ENCODE measurements around the gene FCRL1. TPM values are rescaled to one million over a fixed set of nuclear protein-coding genes. Genes with fewer than 3 reads are reported as not detected.

Gene FCRL1
- total and polyA plus RNA-seq, 4 donors = 0.26 to 4.2 (median 3.3) TPM

GRCh38 chr1:157782931-157783330 is 37.0 kb downstream of the FCRL1 start:
- H3K9me3 ChIP-seq (ENCODE audit: control insufficient read depth in 4 of 4, insufficient read depth in 3 of 4, low read length in 3 of 4) = peaks cover 0 to 2% (median 0%) of the 10 kb centered on the region in 4 donors
- H3K4me3 ChIP-seq = no peak overlapping the region
- H3K27ac ChIP-seq (ENCODE audit: low read depth in 1 of 2, low read length in 1 of 2) = no peak overlapping the region
- DNase-seq = no peak
- 40 to 67% methylated on average over 1 of the region's 1 CpG for whole genome bisulfite sequencing, 2 donors
- H3K9ac ChIP-seq (ENCODE audit: insufficient read depth in 1 of 2, low read length in 2 of 2) = no peak overlapping the region
- TF ChIP-seq CTCF (IDR thresholded peaks at IDR 0.05; ENCODE audit: control extremely low read depth, extremely low read depth) = no peak
- H3K27me3 ChIP-seq (ENCODE audit: control insufficient read depth in 3 of 3, insufficient read depth in 3 of 3, low read length in 2 of 3) = no peaks in the 10 kb centered on the region
- no peaks in the 10 kb centered on the region for H3K36me3 ChIP-seq (ENCODE audit: control insufficient read depth in 4 of 4, insufficient read depth in 4 of 4, low read length in 4 of 4)
- ATAC-seq (ENCODE audit: insufficient read depth, low FRiP score) = no peak
- no peaks in the 10 kb centered on the region for H3K4me1 ChIP-seq (ENCODE audit: control insufficient read depth in 5 of 5, insufficient read depth in 5 of 5, low read length in 5 of 5)

GRCh38 chr1:157781048-157781447 is 38.9 kb downstream of the FCRL1 start:
- Histone ChIP-seq H3K27me3 (ENCODE audit: control insufficient read depth in 3 of 3, insufficient read depth in 3 of 3, low read length in 2 of 3) (no peaks in the 10 kb centered on the region), H3K9ac (ENCODE audit: insufficient read depth in 1 of 2, low read length in 2 of 2) (no peak overlapping the region), H3K36me3 (ENCODE audit: control insufficient read depth in 4 of 4, insufficient read depth in 4 of 4, low read length in 4 of 4) (no peaks in the 10 kb centered on the region), H3K9me3 (ENCODE audit: control insufficient read depth in 4 of 4, insufficient read depth in 3 of 4, low read length in 3 of 4) (peaks cover 0 to 2% (median 0%) of the 10 kb centered on the region in 4 donors), H3K4me3 (no peak overlapping the region), H3K4me1 (ENCODE audit: control insufficient read depth in 5 of 5, insufficient read depth in 5 of 5, low read length in 5 of 5) (no peaks in the 10 kb centered on the region), H3K27ac (ENCODE audit: low read depth in 1 of 2, low read length in 1 of 2) (no peak overlapping the region)
- no peak for DNase-seq
- TF ChIP-seq CTCF (IDR thresholded peaks at IDR 0.05; ENCODE audit: control extremely low read depth, extremely low read depth) = no peak
- ATAC-seq (ENCODE audit: insufficient read depth, low FRiP score) = no peak
- WGBS, 2 donors = 35 to 39% methylated on average over 2 of the region's 2 CpGs

- Histone ChIP-seq H3K4me3 (no peak within 1 kb of the TSS), H3K36me3 (ENCODE audit: control insufficient read depth in 4 of 4, insufficient read depth in 4 of 4, low read length in 4 of 4) (no peaks in the 10 kb centered on the region), H3K4me1 (ENCODE audit: control insufficient read depth in 5 of 5, insufficient read depth in 5 of 5, low read length in 5 of 5) (no peaks in the 10 kb centered on the region), H3K27me3 (ENCODE audit: control insufficient read depth in 3 of 3, insufficient read depth in 3 of 3, low read length in 2 of 3) (no peaks in the 10 kb centered on the region), H3K27ac (ENCODE audit: low read depth in 1 of 2, low read length in 1 of 2) (no peak within 1 kb of the TSS), H3K9me3 (ENCODE audit: control insufficient read depth in 4 of 4, insufficient read depth in 3 of 4, low read length in 3 of 4) (no peaks in the 10 kb centered on the region), H3K9ac (ENCODE audit: insufficient read depth in 1 of 2, low read length in 2 of 2) (no peak within 1 kb of the TSS)
- TF ChIP-seq CTCF (IDR thresholded peaks at IDR 0.05; ENCODE audit: control extremely low read depth, extremely low read depth) = no peak
- ATAC-seq (ENCODE audit: insufficient read depth, low FRiP score) (no peak), DNase-seq (no peak)
- 32 to 62% methylated on average over 1 of the region's 1 CpG for WGBS, 2 donors
These were observed 42.9 kb downstream of the FCRL1 start, which contains the start of gene FCRL2 for GRCh38 chr1:157776971-157777391. Gene FCRL2, minus strand, starts transcription at chr1:157777132. Its CDS starts 59 bp downstream, at chr1:157777073.

Measured in lung (tissue), 12 donors.